HPDE6-E6E7 (cell line): ENCODE results near the gene EXOC3L1.

Experiments
- DNase-seq: peaks from one replicate; pipeline ENCODE4 v3.0.0; 2011; ENCODE audit warnings: missing footprints; ENCODE audit errors: extremely low spot score

The EXOC3L1 gene

GRCh38 chr16:67163164-67163998 lies 26.6 kb downstream of the EXOC3L1 start:
- no peak for DNase-seq

GRCh38 chr16:67162506-67163163 lies 27.3 kb downstream of the EXOC3L1 start:
- no peak for DNase-seq

GRCh38 chr16:67161595-67162058 lies 28.3 kb downstream of the EXOC3L1 start:
- no peak for DNase-seq

GRCh38 chr16:67158637-67159600 lies 31.0 kb downstream of the EXOC3L1 start:
- DNase-seq, result no peak

- DNase-seq, result no peak
These were observed 31.9 kb downstream of the EXOC3L1 start for GRCh38 chr16:67157892-67158635.

- no peak for DNase-seq
These were observed 32.7 kb downstream of the EXOC3L1 start for GRCh38 chr16:67157106-67157748.

GRCh38 chr16:67156143-67156844 lies 33.6 kb downstream of the EXOC3L1 start:
- DNase-seq, result no peak

- DNase-seq, result peak; percentile 78
These were observed 34.4 kb downstream of the EXOC3L1 start for GRCh38 chr16:67155295-67156142.

- no peak for DNase-seq
These were observed 35.2 kb downstream of the EXOC3L1 start for GRCh38 chr16:67154578-67155294.

GRCh38 chr16:67151431-67152097 lies 38.4 kb downstream of the EXOC3L1 start:
- no peak for DNase-seq

- peak; percentile 73 for DNase-seq
These were observed 39.0 kb downstream of the EXOC3L1 start, which contains the start of gene B3GNT9 for GRCh38 chr16:67150833-67151396. Gene B3GNT9, minus strand, starts transcription at chr16:67150998. Its CDS starts 513 bp downstream, at chr16:67150485.

GRCh38 chr16:67150047-67150832 lies 39.7 kb downstream of the EXOC3L1 start:
- DNase-seq, result no peak

GRCh38 chr16:67149276-67150046 lies 40.5 kb downstream of the EXOC3L1 start:
- no peak for DNase-seq

GRCh38 chr16:67148656-67149275 lies 41.2 kb downstream of the EXOC3L1 start:
- DNase-seq, result no peak

GRCh38 chr16:67148221-67148620 lies 41.7 kb downstream of the EXOC3L1 start:
- DNase-seq, result no peak
